CD4-positive, alpha-beta T cell (primary cell): ENCODE results near the gene SMDT1. TPM values are rescaled to one million over a fixed set of nuclear protein-coding genes. Genes with fewer than 3 reads are reported as not detected.

Experiments
- ATAC-seq: fragments of 200-7000 bp; cut with Tn5 transposase; one replicate; pipeline ENCODE4 v1.10.0; 2022; ENCODE audit warnings: mild to moderate bottlenecking; ENCODE audit not compliant: poor library complexity
- CTCF ChIA-PET: fragments of 350-600 bp; sonication (Branson Sonifier 250); formaldehyde crosslinking; loops from one replicate; lab custom pipeline; 2021; ENCODE audit warnings: antibody characterized with exemption, inconsistent platforms; lab: Charles Lee
- POLR2A ChIA-PET: fragments of 350-600 bp; sonication (Branson Sonifier 250); formaldehyde crosslinking; loops from one replicate; lab custom pipeline; 2021; ENCODE audit warnings: antibody characterized with exemption, inconsistent platforms; lab: Charles Lee
- DNase-seq, 14 experiments: peaks; one replicate each; pipeline ENCODE4 v3.0.0-alpha.2; 2013 to 2020; ENCODE audit warnings: mixed read lengths in 2 of 14
- H3K27ac ChIP-seq, 2 donors: one replicate each; pipeline versions ENCODE4 v1.5.1 to v1.7.0; 2013; ENCODE audit warnings: low read length in 2 of 2, low read depth in 1 of 2, mild to moderate bottlenecking in 1 of 2
- H3K27me3 ChIP-seq, 2 experiments: 1 replicate in 1 of 2; 2 replicates in 1 of 2; pipeline versions ENCODE4 v1.6.1 to v1.7.0; 2013; ENCODE audit warnings: low read length in 2 of 2, control low read depth in 1 of 2, mild to moderate bottlenecking in 1 of 2, moderate library complexity in 1 of 2; ENCODE audit not compliant: insufficient read depth in 2 of 2, control insufficient read depth in 1 of 2
- H3K36me3 ChIP-seq: one replicate; pipeline ENCODE4 v1.6.1; 2013; ENCODE audit warnings: low read length, control low read depth; ENCODE audit not compliant: insufficient read depth
- H3K4me1 ChIP-seq: one replicate; pipeline ENCODE4 v1.6.1; 2013; ENCODE audit warnings: low read length, control low read depth; ENCODE audit not compliant: insufficient read depth
- H3K4me3 ChIP-seq: one replicate; pipeline ENCODE4 v1.5.1; 2013; ENCODE audit warnings: mild to moderate bottlenecking, low read length, moderate library complexity
- H3K9me3 ChIP-seq, 2 experiments: 1 replicate in 1 of 2; 2 replicates in 1 of 2; pipeline versions ENCODE4 v1.6.1 to v1.7.0; 2013; ENCODE audit warnings: low read length in 2 of 2, mild to moderate bottlenecking in 2 of 2, control low read depth in 1 of 2, moderate library complexity in 1 of 2; ENCODE audit not compliant: control insufficient read depth in 1 of 2, insufficient read depth in 1 of 2
- H3K27ac Mint-ChIP-seq: one replicate; pipeline ENCODE4 v1.8.0; 2020; ENCODE audit warnings: mixed read lengths
- H3K27me3 Mint-ChIP-seq: one replicate; pipeline ENCODE4 v1.8.0; 2021; ENCODE audit warnings: mixed read lengths
- H3K36me3 Mint-ChIP-seq: one replicate; pipeline ENCODE4 v1.8.0; 2021; ENCODE audit warnings: low read depth, mixed read lengths
- H3K4me1 Mint-ChIP-seq: one replicate; pipeline ENCODE4 v1.8.0; 2021; ENCODE audit warnings: low read depth, mixed read lengths
- H3K4me3 Mint-ChIP-seq: one replicate; pipeline ENCODE4 v1.8.0; 2020; ENCODE audit warnings: mild to moderate bottlenecking, mixed read lengths
- H3K9me3 Mint-ChIP-seq: one replicate; pipeline ENCODE4 v1.8.0; 2020; ENCODE audit warnings: mixed read lengths
- CTCF ChIP-seq: fragments of 200-600 bp; IDR thresholded peaks from one replicate; pipeline ENCODE4 v1.8.0; 2022; ENCODE audit warnings: antibody characterized with exemption, mild to moderate bottlenecking
- intact Hi-C, 2 experiments: fragments of 100-400 bp; cut with DNase I in 1 of 2; cut with micrococcal nuclease in 1 of 2; formaldehyde crosslinking; loops; one replicate each; pipeline versions ENCODE4 v1.15.1 to v1.9.0; 2023 to 2025; cut with DNase I, micrococcal nuclease
- total RNA-seq, 174 experiments: library from RNA in 2 of 174; stranded (reverse) in 2 of 174; gene quantifications; one replicate each; pipeline ENCODE4 v1.2.3 and lab custom pipeline; 2021 to 2026

SMDT1 gene
- total RNA-seq, 2 experiments from 2014 or later, result 84.7 to 86.4 TPM

DNA sequence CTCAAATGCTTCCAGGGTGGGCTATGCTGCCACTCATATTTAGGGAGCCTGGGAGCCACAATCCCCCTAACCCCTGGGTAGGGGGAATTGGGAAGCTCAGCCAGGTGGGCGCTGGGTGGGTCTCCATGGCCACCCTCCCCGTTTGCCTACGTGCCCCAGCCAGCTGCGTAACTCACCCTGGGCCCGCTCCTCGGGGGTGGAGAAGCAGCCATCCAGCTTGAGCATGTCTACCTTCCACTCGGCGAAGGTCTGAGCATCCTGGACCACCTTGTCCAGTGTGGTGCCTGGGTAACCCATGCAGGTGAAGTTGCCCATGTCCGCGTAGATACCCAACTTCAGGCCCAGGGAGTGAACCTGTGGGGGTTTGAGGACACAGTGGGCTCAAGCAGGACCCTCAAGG is 12.6 kb upstream of the SMDT1 start:
- Histone ChIP-seq H3K9me3 (no peaks in the 10 kb centered on the region), H3K36me3 (peaks cover 34% of the 10 kb centered on the region), H3K4me3 (no peak overlapping the region), H3K27me3 (no peaks in the 10 kb centered on the region), H3K4me1 (peaks cover 28% of the 10 kb centered on the region), H3K27ac (no peak overlapping the region)
- Mint-ChIP-seq H3K4me3 (no peak overlapping the region), H3K27ac (no peak overlapping the region), H3K27me3 (no peaks in the 10 kb centered on the region), H3K9me3 (no peaks in the 10 kb centered on the region), H3K36me3 (peaks cover 57% of the 10 kb centered on the region), H3K4me1 (peaks cover 33% of the 10 kb centered on the region)
- ChIA-PET CTCF (no interaction called here), POLR2A (no interaction called here)
- ATAC-seq (no peak), DNase-seq (no peak)
- no peak for TF ChIP-seq CTCF
- intact Hi-C loops, result no loop called here

DNA sequence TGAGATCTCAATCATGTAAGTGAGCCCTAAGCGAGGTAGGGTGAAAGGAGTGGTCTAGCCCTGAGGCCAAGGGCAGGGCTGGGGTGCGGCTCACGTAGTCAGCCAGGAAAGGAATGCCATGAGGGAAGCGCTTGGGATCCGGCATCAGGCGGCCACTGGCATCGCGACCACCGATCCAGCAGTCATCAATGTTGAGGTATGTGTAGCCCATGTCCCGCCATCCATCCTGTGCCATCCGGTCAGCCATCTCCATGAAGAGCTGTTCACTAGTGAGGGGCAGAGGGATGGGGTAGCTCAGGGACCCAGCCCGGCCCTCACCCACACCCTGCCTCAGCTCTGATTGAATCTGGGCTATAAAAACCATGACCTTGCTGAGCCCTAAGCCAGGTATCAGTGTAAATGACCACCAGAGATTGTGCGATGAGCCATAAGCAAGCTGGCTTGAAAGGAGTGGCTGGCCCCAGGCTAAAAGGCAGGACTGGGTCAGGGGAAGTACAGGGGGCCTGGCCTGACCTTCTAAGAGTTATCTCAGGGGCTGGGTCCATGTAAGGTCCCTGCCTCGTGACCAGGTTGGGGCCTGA is 11.7 kb upstream of the SMDT1 start:
- Mint-ChIP-seq H3K4me3 (no peak overlapping the region), H3K27me3 (no peaks in the 10 kb centered on the region), H3K36me3 (peaks cover 52% of the 10 kb centered on the region), H3K9me3 (no peaks in the 10 kb centered on the region), H3K27ac (no peak overlapping the region), H3K4me1 (peaks cover 38% of the 10 kb centered on the region)
- intact Hi-C loops, result loop anchor here in 1 of 2 experiments (2.0 kb wide), 1 partner anchor 25 kb away; no protein-coding TSS in a partner anchor
- no peak overlapping the region for H3K4me3 ChIP-seq
- TF ChIP-seq CTCF, result no peak
- DNase-seq, result no peak
- peaks cover 29% of the 10 kb centered on the region for H3K36me3 ChIP-seq
- no peak overlapping the region for H3K27ac ChIP-seq
- H3K27me3 ChIP-seq, result no peaks in the 10 kb centered on the region
- ATAC-seq, result no peak
- ChIA-PET POLR2A (interaction anchor here (4.3 kb wide), 1 partner anchor 12 kb away, joined by 43 read pairs; the partner anchor contains the start of gene SMDT1), CTCF (no interaction called here)
- peaks cover 33% of the 10 kb centered on the region for H3K4me1 ChIP-seq
- H3K9me3 ChIP-seq, result no peaks in the 10 kb centered on the region

DNA sequence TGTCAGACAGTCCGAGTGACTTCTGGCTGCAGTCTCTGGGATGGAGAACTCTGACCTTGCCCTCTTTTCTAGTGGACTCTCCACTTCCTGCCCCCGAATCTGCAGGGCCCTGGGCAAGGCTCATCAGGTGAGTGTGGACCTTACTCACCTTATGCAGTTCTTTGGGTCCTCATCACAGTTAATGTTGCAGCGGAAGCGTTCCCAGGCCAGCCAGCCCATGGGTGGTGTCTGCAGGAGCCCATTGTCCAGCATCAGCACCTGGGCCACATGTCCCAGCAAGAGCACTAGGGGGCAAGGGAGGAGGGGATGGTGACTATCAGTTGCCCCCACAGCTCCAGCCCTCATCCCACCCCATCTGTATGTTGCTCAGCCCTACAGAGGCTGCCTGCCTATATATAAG is 11.2 kb upstream of the SMDT1 start:
- TF ChIP-seq CTCF, result no peak
- H3K9me3 ChIP-seq, result no peaks in the 10 kb centered on the region
- Mint-ChIP-seq H3K27ac (no peak overlapping the region), H3K36me3 (peaks cover 46% of the 10 kb centered on the region), H3K9me3 (no peaks in the 10 kb centered on the region), H3K4me1 (peaks cover 44% of the 10 kb centered on the region), H3K27me3 (no peaks in the 10 kb centered on the region), H3K4me3 (peak overlapping the region; percentile 95)
- DNase-seq (no peak), ATAC-seq (no peak)
- CTCF ChIA-PET, result no interaction called here
- H3K27ac ChIP-seq, result no peak overlapping the region
- peaks cover 33% of the 10 kb centered on the region for H3K4me1 ChIP-seq
- POLR2A ChIA-PET, result interaction anchor here (4.3 kb wide), 1 partner anchor 11 kb away, joined by 43 read pairs; the partner anchor contains the start of gene SMDT1
- no peaks in the 10 kb centered on the region for H3K27me3 ChIP-seq
- intact Hi-C loops, result loop anchor here in 1 of 2 experiments (2.0 kb wide), 1 partner anchor 25 kb away; no protein-coding TSS in a partner anchor
- H3K4me3 ChIP-seq, result no peak overlapping the region
- peaks cover 24% of the 10 kb centered on the region for H3K36me3 ChIP-seq
